GM12891 (cell line): ENCODE data around the gene SCUBE1.

Experiments used
- POLR2A ChIP-seq: IDR thresholded peaks from 2 replicates; pipeline ENCODE4 v1.6.1; 2011; ENCODE audit warnings: low read depth, low read length, control low read depth
- POLR2AphosphoS5 ChIP-seq: IDR thresholded peaks from 2 replicates; pipeline ENCODE4 v1.6.1; 2011; ENCODE audit warnings: low read depth, low read length, control low read depth
- POU2F2 ChIP-seq: IDR thresholded peaks from 2 replicates; pipeline ENCODE4 v1.6.1; 2011; ENCODE audit warnings: low read depth, mild to moderate bottlenecking, control low read depth, low read length, moderate library complexity
- TAF1 ChIP-seq: IDR thresholded peaks from 2 replicates; pipeline ENCODE4 v1.6.1; 2011; ENCODE audit warnings: low read depth, low read length, control low read depth

GRCh38 chr22:43313244-43313889 lies 29.8 kb downstream of the SCUBE1 start:
- no peak for TF ChIP-seq TAF1
- no peak for TF ChIP-seq POLR2A
- no peak for TF ChIP-seq POLR2AphosphoS5
- TF ChIP-seq POU2F2 = no peak
